GM03348 (cell line): ENCODE results near the gene CDH20.
A peak's percentile ranks its signal among the peaks of the same experiment; 100 is the strongest.

ENCODE experiments used
- DNase-seq: peaks from one replicate; pipeline ENCODE4 v3.0.0; 2012; ENCODE audit warnings: low spot score

The CDH20 gene

DNA sequence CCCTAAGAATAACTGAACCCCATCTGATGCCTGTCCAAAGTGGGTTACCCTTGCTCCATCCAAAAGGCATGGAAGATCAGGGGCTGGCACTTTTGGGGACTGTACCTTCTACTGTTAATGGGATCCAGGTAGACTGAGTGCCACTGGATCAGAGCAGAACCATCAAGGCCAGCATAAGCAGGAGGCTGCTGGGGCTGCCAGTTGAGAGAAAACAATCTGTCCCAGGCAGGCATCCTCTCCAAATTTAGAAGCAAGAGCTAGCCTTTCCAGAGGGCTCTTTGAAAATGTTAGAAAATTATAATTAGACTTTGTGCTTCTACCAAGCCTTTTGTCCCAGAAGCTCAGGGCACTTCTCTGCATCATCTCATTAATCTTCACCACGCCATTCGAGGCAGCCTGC, 245.6 kb downstream of the CDH20 start:
- no peak for DNase-seq

DNA sequence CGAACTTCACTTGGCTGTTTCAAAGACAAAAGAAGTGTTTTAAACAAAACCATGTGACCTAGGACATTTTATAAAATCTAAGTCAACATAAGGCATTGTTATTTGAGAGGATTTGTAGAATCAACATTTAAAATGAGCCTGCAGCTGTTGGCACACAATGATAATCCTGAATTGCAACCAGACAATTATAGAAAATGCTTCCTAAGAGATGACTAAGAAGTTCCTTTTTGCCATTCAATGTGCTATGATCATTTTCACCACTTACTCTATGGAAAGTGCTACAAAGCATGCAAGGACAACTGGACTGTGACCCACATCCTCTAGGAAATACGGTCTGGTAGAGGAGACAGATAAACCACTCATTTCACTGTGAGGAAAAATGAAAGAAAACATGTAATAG, 246.4 kb downstream of the CDH20 start:
- no peak for DNase-seq

DNA sequence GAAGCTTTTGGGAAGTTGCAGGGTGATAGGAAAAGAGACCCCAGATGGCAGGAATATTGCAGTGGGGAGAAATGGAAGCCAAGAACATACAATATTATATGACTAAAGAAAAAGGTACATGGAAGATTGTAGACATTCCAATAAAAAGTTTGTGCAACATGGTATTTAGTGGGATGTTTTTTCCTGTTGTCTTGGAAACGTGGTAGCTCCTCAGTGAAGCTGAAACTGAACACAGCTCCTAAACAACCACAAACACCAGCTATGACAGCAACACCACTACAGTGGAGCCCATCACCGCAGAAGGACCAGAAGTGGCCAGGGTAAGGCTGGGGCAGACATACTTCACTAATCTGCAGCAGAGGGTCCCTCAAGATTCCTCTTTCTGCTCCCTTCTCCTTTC, 246.8 kb downstream of the CDH20 start:
- DNase-seq: no peak

DNA sequence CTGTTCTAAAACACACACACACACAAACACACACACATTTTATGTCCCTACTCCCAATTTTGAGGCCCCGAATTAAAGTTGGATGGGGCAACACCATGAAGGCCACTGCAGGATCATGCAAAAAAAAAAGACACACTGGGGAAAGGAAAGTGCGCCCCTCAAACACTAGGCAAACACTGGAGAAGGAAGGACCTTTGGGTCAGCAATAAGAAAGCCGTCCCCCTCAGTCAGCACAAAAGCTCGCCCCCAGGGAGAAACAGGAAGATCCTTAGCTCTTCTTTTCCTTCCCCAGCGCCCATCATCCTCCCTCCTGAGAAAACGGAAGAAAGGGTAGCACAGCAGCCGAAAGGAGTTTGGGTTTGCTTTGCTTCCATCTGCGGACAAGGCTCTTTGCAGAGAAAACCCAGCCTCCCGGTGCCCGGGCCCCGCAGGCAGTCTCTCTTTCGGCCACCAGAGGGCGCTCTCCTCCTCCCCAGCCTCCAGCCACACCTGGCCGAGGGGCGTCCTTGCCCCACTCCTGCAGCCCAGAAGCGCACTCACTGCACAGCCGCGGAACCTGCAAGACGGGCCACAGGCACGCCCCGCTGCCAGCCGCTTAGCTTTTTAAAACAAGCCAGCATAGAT, 248.5 kb downstream of the CDH20 start:
- DNase-seq: peak; percentile 90

DNA sequence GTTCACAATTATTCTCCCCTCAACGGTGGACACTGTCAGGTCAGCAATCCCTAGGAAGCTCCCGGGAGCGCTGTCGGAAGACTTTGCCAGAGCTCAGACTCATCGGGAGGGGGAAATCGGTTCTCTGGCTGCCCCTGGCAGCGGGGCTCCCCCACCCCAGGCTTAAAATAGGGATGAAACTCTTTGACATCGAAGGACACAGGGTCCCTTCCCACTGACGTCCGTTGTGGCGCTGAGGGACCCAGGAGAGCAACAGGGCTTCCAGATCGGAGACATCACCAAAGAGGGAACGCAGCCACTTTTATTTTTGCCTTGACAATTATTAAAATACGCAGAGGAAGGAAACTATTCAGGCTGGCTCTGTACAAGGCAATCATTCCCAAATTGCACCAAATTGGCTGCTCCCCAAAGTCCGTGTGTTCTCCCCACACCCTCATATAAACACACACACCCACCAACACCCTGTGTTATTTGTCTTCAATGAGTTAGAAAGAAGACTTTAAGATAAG, 249.0 kb downstream of the CDH20 start:
- no peak for DNase-seq

DNA sequence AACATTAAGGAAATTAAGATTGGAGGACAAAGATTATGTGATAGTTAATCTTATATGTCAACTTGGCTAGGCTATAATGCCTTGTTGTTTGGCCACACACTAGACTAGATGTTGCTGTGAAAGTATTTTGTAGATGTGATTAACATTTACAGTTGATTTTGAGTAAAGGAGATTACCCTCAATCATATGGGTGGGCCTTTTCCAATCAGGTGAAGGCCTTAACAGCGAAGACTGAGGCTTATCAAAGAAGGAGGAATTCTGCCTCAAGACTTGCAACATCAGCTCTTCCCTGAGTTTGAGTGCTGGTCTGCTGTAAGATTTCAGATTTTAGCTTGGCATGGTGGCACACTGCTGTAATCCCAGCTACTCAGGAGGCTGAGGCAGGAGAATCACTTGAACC, 250.3 kb downstream of the CDH20 start:
- no peak for DNase-seq

DNA sequence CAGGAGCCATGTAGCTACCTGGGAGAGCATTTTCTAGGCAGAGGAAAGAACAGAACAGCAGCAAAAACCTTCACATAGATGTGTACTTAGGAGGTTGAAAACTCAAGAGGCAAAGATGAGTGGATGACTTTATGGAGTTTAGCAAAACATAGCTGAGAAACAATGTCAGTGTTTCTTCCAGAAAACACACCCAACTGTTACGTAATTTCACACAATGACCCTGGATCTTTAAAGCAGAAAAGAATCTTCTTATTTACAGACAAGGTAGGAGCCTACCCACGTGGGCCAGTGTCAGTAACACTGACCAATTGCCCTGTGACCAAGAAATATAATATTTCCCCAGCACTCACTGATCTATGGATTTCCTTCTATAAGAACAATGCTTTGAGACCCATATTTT, 254.6 kb downstream of the CDH20 start:
- no peak for DNase-seq

DNA sequence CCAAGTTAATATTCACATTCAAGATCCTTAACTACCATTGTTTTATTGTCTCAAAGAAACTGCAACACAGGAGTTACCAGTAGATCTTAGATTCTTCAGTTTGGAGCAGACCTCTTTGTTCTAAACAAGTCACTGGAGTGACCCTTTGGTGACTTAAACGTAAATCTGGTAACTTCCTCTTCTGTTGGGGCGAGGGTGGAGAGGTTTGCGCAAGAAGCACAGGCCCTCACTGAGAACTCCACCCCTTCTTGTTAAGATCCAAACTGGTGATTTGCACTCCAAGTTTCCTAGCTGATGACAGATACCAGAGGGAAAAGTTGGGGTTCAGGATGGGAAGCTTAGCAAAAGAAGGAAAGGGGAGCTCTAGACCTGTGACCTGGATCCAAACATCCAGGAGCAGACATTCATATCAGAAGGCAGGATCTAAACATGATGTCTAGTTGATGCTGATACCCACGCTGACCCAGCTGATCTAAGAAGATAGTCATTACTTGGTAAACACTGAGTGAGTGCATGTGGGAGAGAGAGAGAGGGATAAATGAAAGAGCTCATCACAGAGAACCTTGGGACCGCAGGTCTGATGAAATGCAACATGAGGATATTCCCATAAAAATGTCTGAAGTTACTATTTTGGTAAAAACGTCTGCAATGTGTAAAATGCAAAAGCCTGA, 256.0 kb downstream of the CDH20 start:
- DNase-seq: no peak

DNA sequence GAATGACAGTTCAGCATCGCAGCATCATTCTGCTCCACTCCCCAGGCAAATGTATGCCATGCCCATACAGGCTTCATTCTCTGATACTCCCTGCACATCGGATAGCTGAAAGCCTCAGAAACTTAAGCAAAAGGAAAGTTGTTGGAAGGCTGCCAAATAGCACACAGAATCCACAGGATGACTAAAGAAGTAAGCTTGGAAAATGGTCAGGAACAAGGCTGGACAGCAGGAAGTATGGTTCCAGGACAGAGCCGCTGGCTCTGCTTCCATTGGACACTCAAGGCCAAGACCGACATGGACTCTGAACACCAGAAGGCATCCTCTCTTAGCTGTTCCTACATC, 256.5 kb downstream of the CDH20 start:
- no peak for DNase-seq

DNA sequence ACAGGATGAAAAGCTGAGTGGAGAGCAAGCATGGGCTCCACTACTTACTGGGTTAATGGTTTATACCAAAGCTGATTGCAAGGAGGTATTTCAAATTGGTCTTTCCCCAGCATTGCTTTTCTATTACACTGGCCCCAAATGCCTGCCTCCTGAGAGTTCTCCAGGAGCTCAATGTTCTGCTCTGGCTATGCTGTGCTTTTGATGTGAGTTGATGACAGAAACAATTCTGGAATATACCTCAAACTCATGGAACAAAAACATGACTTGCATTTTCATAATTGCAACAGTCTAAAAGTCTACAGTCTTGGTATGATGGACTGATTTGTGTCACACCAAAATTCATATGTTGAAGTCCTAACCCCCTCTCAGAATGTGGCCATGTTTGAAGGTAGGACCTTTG, 258.0 kb downstream of the CDH20 start:
- no peak for DNase-seq

DNA sequence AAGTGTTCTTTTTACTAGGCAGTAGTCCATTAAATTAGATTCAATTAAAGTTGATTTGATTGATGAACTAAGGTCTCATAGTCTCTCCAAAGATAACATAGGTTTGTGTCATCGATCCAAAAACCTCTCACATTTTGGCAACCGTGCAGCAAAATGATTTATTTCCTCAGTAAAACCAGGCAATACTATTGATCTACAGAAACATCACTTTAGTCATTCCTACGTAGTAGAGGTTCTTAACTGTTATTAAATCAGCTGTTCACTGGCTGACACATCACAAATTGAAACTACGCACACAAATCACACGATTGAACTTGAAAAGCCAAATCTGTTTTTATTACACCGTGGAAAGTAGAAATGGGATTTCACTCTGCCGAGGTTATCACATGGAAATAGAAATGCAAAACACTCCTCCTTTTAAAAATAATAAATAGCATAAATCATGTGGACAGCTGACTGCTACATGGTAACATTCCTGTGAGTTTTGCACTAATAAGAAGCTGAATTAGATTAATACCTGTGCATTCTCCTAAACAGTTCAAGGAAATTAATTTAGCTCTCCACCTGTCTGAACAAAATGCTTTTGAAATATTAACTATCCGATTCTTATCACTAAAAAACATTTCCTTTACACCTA, 262.5 kb downstream of the CDH20 start:
- DNase-seq: no peak

DNA sequence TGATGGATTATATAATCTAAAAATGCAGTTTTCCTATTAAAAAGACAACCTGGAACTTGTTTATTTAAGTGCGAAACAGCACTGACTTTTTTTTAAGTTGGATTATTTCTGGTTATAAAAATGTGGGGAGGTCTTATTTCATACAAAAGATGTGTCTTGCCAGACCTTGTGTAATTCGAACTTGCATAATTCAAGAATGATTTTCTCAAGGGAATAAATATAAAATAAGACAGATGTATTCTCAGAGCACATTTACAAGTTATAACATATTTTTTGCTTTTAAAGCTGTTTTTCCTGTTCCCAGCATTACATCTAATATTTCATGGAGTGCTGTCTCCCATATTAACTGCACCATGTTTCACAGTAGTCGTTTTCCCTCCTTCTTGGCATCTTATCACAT, 263.1 kb downstream of the CDH20 start:
- DNase-seq: peak; percentile 40

DNA sequence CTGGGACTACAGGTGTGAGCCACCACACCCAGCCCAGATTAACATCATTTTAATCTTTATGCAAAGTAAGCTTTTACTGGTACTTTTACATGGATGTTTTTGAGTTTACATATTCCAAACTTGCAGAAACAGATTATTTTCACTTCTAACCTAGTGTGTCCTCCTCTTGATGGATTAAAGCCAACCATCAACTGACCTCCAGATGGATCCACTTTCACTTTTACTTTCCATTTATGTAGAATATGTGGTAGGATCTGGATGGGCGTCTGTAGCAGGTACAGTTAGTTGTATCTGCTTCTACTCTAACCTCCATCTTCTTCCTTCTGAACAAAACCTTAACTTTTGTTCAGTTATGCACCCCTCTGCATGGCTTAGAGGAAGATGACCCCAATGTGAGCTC, 264.1 kb downstream of the CDH20 start:
- DNase-seq: no peak

DNA sequence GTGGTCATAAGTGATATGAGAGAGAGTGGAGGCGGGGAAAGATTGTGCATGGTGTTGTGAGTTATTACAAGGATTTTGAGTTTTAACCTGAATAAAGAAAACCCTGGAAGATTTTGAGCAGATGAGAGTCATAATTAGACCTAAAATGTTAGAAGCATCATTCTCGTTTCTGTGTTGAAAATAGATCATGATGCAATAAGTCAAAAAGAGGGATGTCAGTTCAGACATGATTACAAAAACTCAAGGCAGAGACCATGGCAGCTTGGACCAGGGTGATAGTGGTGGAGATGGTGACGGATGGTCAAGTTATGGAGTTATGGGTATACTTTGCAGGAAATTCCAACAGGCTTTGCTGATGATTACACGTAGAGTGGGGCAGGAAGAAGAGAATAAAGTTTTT, 267.2 kb downstream of the CDH20 start:
- DNase-seq: no peak

DNA sequence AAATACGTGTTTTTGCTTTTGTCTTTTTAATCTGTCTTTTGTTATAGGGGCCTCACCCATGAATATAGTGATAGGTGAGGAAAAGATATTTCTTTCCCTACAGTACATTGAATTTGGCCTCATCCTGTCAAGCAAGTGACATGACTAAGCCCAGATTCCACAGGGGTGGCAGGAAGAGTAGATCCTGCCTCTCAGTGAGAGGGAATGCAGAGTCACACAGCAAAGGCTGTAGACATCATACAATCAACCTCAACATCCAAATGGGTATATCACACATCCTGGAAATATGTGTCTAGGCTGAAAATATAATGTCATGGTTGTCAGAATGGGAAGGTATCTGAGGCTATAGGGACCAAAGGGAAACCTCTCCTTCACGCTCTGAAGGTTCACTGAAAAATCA, 269.6 kb downstream of the CDH20 start:
- DNase-seq: peak; percentile 33
